SH-SY5Y (cell line): ENCODE data around the gene SIGLECL1.

ENCODE experiments used
- GATA2 ChIP-seq: IDR thresholded peaks from 2 replicates; pipeline ENCODE4 v1.6.1; 2011; ENCODE audit warnings: mild to moderate bottlenecking, low read depth, low read length
- GATA3 ChIP-seq: IDR thresholded peaks from 2 replicates; pipeline ENCODE4 v1.6.1; 2011; ENCODE audit warnings: low read depth, mild to moderate bottlenecking, low read length, moderate library complexity

The SIGLECL1 gene

DNA sequence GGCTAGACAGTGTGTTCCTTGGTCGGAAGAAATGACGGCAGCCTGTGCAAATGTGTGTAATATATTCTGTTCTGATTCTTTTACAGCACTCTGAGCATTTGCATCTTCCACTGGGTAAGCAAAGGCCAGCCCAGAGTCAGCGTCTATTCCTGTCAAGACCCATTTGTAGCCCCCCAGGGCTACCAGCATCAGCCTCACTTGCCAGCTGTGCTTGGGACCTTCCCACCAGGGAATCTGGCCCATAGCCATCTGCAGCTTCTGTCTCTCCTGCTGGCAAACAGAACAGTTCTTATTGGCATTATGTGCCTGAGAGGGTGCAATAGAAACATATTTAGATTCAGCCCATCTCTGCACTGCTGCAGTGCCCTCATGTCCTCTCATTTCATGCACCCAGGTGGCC, 54.6 kb downstream of the SIGLECL1 start:
- TF ChIP-seq GATA3 (no peak), GATA2 (no peak)

DNA sequence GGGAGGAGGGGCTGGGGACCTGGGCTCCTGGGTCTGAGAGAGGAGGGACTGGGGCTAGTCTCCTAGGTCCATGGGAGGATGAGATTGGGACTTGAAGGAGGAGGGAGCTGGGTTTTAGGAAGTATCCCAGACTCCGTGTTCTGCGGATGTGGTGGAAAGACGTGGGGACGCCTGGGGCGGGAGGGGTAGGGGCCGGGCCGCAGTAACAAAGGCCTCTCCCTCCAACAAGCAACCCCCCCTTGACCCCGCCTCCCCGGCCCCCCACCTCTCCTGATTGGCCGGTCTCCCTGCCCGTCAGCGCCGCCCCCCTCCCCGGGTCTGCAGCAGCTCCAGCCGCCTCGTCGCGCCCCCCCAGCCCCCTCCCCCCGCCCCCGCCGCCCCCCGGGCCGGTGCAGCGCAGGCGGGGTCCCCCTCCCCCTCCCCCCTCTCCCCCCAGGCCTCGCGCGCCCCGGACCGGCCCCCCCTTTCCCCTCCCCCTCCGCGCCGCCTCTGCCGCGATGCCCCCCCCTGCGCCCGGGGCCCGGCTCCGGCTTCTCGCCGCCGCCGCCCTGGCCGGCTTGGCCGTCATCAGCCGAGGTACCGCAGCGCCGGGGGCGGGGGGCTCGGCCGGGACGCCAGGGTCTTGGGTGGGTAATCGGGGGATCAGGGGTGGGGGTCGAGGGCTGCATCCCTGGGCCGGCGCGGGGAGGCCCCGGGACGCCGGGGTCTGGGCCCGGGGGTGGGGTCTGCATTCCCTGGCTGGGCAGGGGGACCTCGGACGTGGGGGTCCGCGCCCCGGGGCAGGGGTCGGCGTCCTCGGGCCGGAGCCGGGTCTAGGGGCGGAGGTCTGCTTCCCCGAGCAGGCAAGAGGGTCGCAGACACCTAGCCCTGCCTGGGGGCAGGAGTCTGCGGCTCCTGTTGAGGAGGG, 60.7 kb downstream of the SIGLECL1 start, which contains the start of gene IGLON5:
Gene IGLON5, plus strand, starts transcription at position 294 of the 907 bp plus-strand sequence. Its CDS starts 204 bp downstream, at position 498.
- TF ChIP-seq GATA2 (no peak), GATA3 (no peak)

DNA sequence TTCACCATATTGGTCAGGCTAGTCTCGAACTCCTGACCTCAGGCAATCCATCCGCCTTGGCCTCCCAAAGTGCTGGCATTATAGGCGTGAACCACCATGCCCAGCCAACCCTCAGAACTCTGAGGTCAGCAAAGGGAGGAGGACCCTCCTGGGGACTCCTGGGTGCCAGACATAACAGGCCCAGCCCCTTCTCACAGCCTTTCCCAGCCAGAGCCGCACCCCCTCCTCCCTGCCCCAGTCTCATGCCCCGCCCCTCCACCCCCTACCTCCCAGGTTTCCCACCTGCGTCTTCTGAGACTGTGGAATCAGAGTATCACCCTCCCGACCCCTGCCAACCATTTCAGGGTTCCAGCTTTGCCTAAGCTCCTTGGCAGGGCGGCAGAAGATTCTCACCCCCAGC, 65.8 kb downstream of the SIGLECL1 start:
- TF ChIP-seq GATA2 (no peak), GATA3 (no peak)

DNA sequence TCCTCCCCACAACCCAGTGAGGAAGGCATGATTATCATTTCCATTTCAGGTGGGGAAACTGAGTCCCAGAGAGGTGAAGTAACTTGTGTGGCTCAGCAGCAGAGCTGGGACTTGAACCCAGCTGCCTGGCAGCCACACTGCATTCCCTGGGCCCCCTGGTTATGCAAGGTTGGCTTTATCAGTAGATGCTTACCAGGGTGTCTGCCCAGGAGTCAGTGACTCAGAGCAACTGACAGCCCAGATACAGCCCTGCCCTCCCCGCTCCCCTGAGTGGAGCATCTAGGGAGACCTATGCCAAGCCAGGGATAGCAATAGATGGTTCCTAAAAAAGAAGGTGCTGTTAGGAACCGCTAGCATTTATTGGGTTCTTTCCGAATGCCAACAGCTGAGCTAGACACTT, 66.5 kb downstream of the SIGLECL1 start:
- TF ChIP-seq GATA3, result no peak
- no peak for TF ChIP-seq GATA2

DNA sequence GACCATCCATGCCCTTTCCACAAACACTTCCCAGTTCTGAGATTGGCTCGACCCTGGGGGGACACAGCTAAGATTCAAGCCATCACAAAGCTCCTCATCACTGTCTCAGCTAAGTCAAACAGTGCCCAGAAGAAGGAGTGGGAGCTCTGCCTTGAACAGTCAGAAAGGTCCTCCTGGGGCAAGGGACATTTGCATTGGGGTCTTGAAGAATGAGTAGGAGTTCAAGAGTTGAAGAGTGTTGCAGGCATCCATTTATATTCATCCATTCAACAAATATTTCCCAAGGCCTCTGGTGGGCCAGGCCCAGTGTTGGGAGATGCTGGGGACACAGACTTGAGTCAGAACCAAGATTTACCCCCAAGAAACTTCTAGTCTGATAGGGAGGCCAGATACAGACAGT, 67.1 kb downstream of the SIGLECL1 start:
- no peak for TF ChIP-seq GATA3
- TF ChIP-seq GATA2, result no peak
